ENCODE measurements around the gene WDR11. TPM values are rescaled to one million over a fixed set of nuclear protein-coding genes. Genes with fewer than 3 reads are reported as not detected.

Gene WDR11
- total RNA-seq, result 10 to 100 TPM; 30.6 to 55.3 (median 41.8) TPM
- 10 to 100 TPM; 20.7 to 43.7 TPM for polyA plus RNA-seq
- long read RNA-seq, donor 1, partial matches to known transcripts, result 16 of 19 reads
- long read RNA-seq, donor 1, other reads (novel, unspliced or antisense), result 2 of 19 reads
- long read RNA-seq, donor 2, full-length matches to known transcripts, result 13 of 13 reads
- long read RNA-seq, donor 2, partial matches to known transcripts, result 0 of 13 reads
- long read RNA-seq, donor 2, other reads (novel, unspliced or antisense), result 0 of 13 reads
- long read RNA-seq, donor 3, full-length matches to known transcripts, result 18 of 31 reads
- long read RNA-seq, donor 3, partial matches to known transcripts, result 6 of 31 reads
- long read RNA-seq, donor 3, other reads (novel, unspliced or antisense), result 7 of 31 reads

GRCh38 chr10:120850911-120851865 lies at the start of gene WDR11:
Gene WDR11, plus strand, starts transcription at chr10:120851362. Its CDS starts 59 bp downstream, at chr10:120851421.
- H3K4me1 ChIP-seq (ENCODE audit: insufficient read depth), result peaks cover 6% of the 10 kb centered on the region
- no peaks in the 10 kb centered on the region for H3K36me3 ChIP-seq
- peak within 1 kb of the TSS; percentile 73 for H3K4me3 ChIP-seq
- DNase-seq, result peak; percentile 80 to 90 (median 81)
- WGBS, 3 donors, result 2 to 4% (median 3%) methylated on average over 39 to 45 of the region's 45 CpGs
- no peaks in the 10 kb centered on the region for H3K27me3 ChIP-seq
- TF ChIP-seq POLR2A (IDR thresholded peaks at IDR 0.05) (peak; percentile 45), EP300 (IDR thresholded peaks at IDR 0.05) (no peak), CTCF (IDR thresholded peaks at IDR 0.05) (no peak)
- no peaks in the 10 kb centered on the region for H3K9me3 ChIP-seq
- intact Hi-C loops (cut with DNase I), result no loop called here
- peak within 1 kb of the TSS; percentile 66 to 70 for H3K27ac ChIP-seq

- no peaks in the 10 kb centered on the region for H3K9me3 ChIP-seq
- intact Hi-C loops (cut with DNase I), result no loop called here
- no peak for DNase-seq
- no peaks in the 10 kb centered on the region for H3K36me3 ChIP-seq
- 88 to 89% (median 89%) methylated on average over 3 of the region's 3 CpGs for WGBS, 3 donors
- TF ChIP-seq POLR2A (IDR thresholded peaks at IDR 0.05), result no peak
- no peak for TF ChIP-seq EP300 (IDR thresholded peaks at IDR 0.05)
- TF ChIP-seq CTCF (IDR thresholded peaks at IDR 0.05), result no peak
- H3K4me1 ChIP-seq (ENCODE audit: insufficient read depth), result no peaks in the 10 kb centered on the region
- no peak overlapping the region for H3K4me3 ChIP-seq
- H3K27me3 ChIP-seq, result no peaks in the 10 kb centered on the region
- no peak overlapping the region for H3K27ac ChIP-seq
Measured at GRCh38 chr10:120802935-120803334, 48.2 kb upstream of the WDR11 start.

GRCh38 chr10:120803972-120804371 lies 47.2 kb upstream of the WDR11 start:
- Histone ChIP-seq H3K27ac (no peak overlapping the region), H3K4me3 (no peak overlapping the region), H3K27me3 (no peaks in the 10 kb centered on the region), H3K36me3 (no peaks in the 10 kb centered on the region), H3K4me1 (ENCODE audit: insufficient read depth) (no peaks in the 10 kb centered on the region), H3K9me3 (no peaks in the 10 kb centered on the region)
- WGBS, 3 donors, result 58 to 76% (median 60%) methylated on average over 5 of the region's 5 CpGs
- intact Hi-C loops (cut with DNase I), result no loop called here
- TF ChIP-seq EP300 (IDR thresholded peaks at IDR 0.05), result no peak
- TF ChIP-seq CTCF (IDR thresholded peaks at IDR 0.05), result no peak
- no peak for TF ChIP-seq POLR2A (IDR thresholded peaks at IDR 0.05)
- DNase-seq, result no peak

GRCh38 chr10:120805014-120805812 lies 45.9 kb upstream of the WDR11 start:
- 85 to 86% (median 86%) methylated on average over 7 of the region's 7 CpGs for WGBS, 3 donors
- Histone ChIP-seq H3K4me3 (no peak overlapping the region), H3K9me3 (no peaks in the 10 kb centered on the region), H3K4me1 (ENCODE audit: insufficient read depth) (no peaks in the 10 kb centered on the region), H3K27me3 (no peaks in the 10 kb centered on the region), H3K36me3 (no peaks in the 10 kb centered on the region), H3K27ac (no peak overlapping the region)
- intact Hi-C loops (cut with DNase I), result no loop called here
- no peak for DNase-seq
- TF ChIP-seq CTCF (IDR thresholded peaks at IDR 0.05), result no peak

Measured in ovary (tissue), 10 donors.